IPS-15b (cell line): ENCODE measurements around the gene MPPED1.

ENCODE experiments used
- H3K27me3 ChIP-seq: one replicate; pipeline ENCODE4 v1.6.1; 2013; ENCODE audit warnings: low read length; ENCODE audit not compliant: control insufficient read depth, insufficient read depth
- H3K36me3 ChIP-seq: one replicate; pipeline ENCODE4 v1.6.1; 2013; ENCODE audit warnings: low read length; ENCODE audit not compliant: control insufficient read depth, insufficient read depth
- H3K4me1 ChIP-seq: one replicate; pipeline ENCODE4 v1.6.1; 2013; ENCODE audit warnings: mild to moderate bottlenecking, low read length; ENCODE audit not compliant: control insufficient read depth, insufficient read depth
- H3K4me3 ChIP-seq: one replicate; pipeline ENCODE4 v1.5.1; 2013; ENCODE audit warnings: low read depth, low read length
- H3K9ac ChIP-seq: one replicate; pipeline ENCODE4 v1.6.1; 2013; ENCODE audit warnings: low read depth, mild to moderate bottlenecking, low read length
- H3K9me3 ChIP-seq: one replicate; pipeline ENCODE4 v1.6.1; 2013; ENCODE audit warnings: mild to moderate bottlenecking, low read length; ENCODE audit not compliant: control insufficient read depth, insufficient read depth

Gene MPPED1

GRCh38 chr22:43384863-43385262 is 27.0 kb upstream of the MPPED1 start:
- no peaks in the 10 kb centered on the region for H3K9me3 ChIP-seq
- no peak overlapping the region for H3K9ac ChIP-seq
- H3K4me3 ChIP-seq: no peak overlapping the region

DNA sequence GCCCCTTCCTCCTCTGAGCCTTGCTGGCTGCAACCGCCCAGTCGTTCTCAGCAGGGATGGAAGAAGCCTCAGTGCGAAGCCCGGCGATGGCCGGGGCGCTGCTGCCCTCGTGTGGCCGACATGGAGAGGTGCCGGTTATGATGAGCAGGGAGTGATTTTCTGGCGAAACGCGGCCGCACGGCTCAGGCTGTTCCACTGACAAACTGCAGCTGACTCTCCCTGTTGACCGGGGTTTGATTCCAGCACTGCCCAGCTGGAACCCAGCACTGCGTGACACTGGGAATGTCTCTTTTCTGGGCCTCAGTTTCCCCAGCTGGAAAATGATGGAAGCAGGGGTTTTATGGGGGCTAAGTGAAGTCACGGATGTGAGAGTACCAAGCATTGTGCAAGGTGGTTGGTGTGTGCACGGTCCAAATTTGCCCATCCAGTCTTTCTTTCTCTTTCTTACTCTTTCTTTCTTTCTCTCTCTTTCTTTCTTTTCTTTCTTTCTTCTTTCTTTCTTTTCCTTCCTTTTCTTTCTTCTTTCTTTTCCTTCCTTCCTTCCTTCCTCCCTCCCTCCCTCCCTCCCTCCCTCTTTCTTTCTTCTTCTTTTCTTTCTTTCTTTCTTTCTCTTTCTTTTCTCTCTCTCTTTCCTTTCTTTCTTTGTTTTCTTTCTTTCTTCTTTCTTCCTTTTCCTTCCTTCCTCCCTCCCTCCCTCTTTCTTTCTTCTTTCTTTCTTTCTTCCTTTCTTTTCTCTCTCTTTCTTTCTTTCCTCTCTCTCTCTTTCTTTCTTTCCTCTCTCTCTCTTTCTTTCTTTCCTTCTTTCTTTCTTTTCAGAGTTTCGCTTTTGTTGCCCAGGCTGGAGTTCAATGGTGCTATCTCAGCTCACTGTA is 25.8 kb upstream of the MPPED1 start:
- H3K4me1 ChIP-seq: no peaks in the 10 kb centered on the region
- H3K9me3 ChIP-seq: no peaks in the 10 kb centered on the region
- H3K9ac ChIP-seq: no peak overlapping the region
- no peaks in the 10 kb centered on the region for H3K36me3 ChIP-seq
- peaks cover 4% of the 10 kb centered on the region for H3K27me3 ChIP-seq
- H3K4me3 ChIP-seq: no peak overlapping the region

More at GRCh38 chr22:43384863-43385262, 27.0 kb upstream of the MPPED1 start:
- Histone ChIP-seq H3K4me1 (no peaks in the 10 kb centered on the region), H3K27me3 (peaks cover 4% of the 10 kb centered on the region), H3K36me3 (no peaks in the 10 kb centered on the region)

DNA sequence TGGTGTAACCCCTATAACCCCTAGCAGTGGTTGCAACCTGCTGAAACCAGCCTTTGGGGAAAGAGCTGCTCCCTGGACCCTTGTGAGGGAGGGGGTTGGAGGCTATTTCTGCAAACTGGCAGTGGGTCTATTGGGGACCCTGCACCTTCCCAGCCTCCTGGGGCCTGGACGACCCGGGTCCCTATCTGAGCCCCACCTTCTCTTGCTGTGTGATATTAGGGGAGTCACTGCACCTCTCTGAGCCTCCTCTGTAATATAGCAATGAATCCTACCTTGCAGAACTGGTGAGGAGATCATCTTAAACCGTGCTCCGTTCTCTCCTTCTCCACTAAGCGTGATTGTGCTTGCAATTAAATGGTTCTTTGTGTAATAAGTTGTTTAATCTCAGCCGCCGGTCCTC is 24.0 kb upstream of the MPPED1 start:
- Histone ChIP-seq H3K36me3 (no peaks in the 10 kb centered on the region), H3K27me3 (peaks cover 4% of the 10 kb centered on the region), H3K9me3 (no peaks in the 10 kb centered on the region), H3K4me1 (no peaks in the 10 kb centered on the region), H3K4me3 (no peak overlapping the region), H3K9ac (no peak overlapping the region)

GRCh38 chr22:43388420-43388851 is 23.4 kb upstream of the MPPED1 start:
- Histone ChIP-seq H3K9me3 (no peaks in the 10 kb centered on the region), H3K36me3 (no peaks in the 10 kb centered on the region), H3K4me1 (no peaks in the 10 kb centered on the region), H3K4me3 (no peak overlapping the region), H3K9ac (no peak overlapping the region), H3K27me3 (peaks cover 4% of the 10 kb centered on the region)

- Histone ChIP-seq H3K4me3 (no peak overlapping the region), H3K9ac (no peak overlapping the region), H3K9me3 (no peaks in the 10 kb centered on the region), H3K36me3 (no peaks in the 10 kb centered on the region), H3K4me1 (peaks cover 3% of the 10 kb centered on the region), H3K27me3 (peaks cover 4% of the 10 kb centered on the region)
Measured at GRCh38 chr22:43389227-43389836, 22.5 kb upstream of the MPPED1 start.

DNA sequence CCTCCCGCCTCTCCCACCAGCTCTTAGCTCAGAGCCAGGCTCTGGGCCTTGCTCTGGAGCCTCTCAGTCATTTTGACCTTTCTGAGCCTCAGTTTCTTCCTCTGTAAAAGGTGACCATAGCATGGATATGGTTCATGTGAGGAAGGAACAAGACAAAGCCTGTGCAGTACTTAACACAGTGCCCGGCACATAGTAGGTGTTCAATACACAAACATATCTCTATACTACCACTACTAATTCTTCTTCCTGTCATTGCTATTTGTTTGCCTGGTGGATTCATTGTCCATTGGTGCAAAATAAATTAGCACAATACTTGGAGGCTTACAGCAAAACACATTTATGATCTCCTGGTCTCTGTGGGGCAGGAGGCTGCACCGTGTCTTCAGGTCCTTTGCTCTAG is 21.6 kb upstream of the MPPED1 start:
- Histone ChIP-seq H3K9ac (no peak overlapping the region), H3K4me3 (no peak overlapping the region), H3K36me3 (no peaks in the 10 kb centered on the region), H3K9me3 (no peaks in the 10 kb centered on the region), H3K4me1 (peaks cover 3% of the 10 kb centered on the region), H3K27me3 (peaks cover 2% of the 10 kb centered on the region)

- Histone ChIP-seq H3K36me3 (no peaks in the 10 kb centered on the region), H3K27me3 (no peaks in the 10 kb centered on the region), H3K4me3 (no peak overlapping the region), H3K9me3 (no peaks in the 10 kb centered on the region), H3K4me1 (peaks cover 3% of the 10 kb centered on the region), H3K9ac (no peak overlapping the region)
Measured at GRCh38 chr22:43390872-43391271, 20.9 kb upstream of the MPPED1 start.

- Histone ChIP-seq H3K36me3 (no peaks in the 10 kb centered on the region), H3K9me3 (no peaks in the 10 kb centered on the region), H3K27me3 (no peaks in the 10 kb centered on the region), H3K4me3 (no peak overlapping the region), H3K9ac (no peak overlapping the region), H3K4me1 (peaks cover 3% of the 10 kb centered on the region)
Measured at GRCh38 chr22:43391306-43391705, 20.5 kb upstream of the MPPED1 start.

DNA sequence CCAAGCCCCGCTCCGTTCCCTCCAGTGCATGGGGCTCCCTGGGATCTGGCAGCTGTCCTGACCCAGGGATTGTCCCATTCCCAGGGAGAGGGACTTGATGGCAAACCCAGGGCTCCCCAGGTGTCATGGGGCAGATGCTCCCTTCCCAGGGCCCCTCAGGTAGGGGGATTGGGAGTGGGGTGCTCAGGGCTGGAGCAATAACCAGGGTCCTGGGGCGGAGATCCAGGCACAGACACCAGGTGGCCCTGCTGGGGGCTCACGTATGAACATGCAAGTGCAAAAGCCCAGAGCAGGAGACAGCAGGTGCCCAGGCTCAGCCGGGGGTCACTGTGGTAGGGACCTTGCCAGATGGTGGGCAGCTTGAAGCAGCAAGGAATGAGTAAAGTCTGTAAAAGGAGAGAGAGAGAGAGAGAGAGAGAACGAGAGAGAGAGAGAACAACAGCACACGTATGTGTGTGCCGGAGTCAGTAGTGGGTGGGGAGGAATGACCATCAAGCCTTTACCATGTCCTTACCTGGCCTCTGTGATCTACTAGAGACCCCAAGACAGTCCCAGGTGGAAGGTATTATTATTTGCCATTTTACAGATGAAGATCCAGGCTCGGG is 19.3 kb upstream of the MPPED1 start:
- H3K4me3 ChIP-seq: no peak overlapping the region
- no peak overlapping the region for H3K9ac ChIP-seq
- H3K27me3 ChIP-seq: no peaks in the 10 kb centered on the region
- peaks cover 3% of the 10 kb centered on the region for H3K4me1 ChIP-seq
- H3K9me3 ChIP-seq: no peaks in the 10 kb centered on the region
- no peaks in the 10 kb centered on the region for H3K36me3 ChIP-seq

- H3K9me3 ChIP-seq: no peaks in the 10 kb centered on the region
- no peak overlapping the region for H3K4me3 ChIP-seq
- H3K36me3 ChIP-seq: no peaks in the 10 kb centered on the region
- no peaks in the 10 kb centered on the region for H3K27me3 ChIP-seq
- H3K4me1 ChIP-seq: peaks cover 3% of the 10 kb centered on the region
- peak overlapping the region; percentile 24 for H3K9ac ChIP-seq
Measured at GRCh38 chr22:43393132-43393843, 18.5 kb upstream of the MPPED1 start.

GRCh38 chr22:43393844-43394474 is 17.9 kb upstream of the MPPED1 start:
- no peaks in the 10 kb centered on the region for H3K9me3 ChIP-seq
- H3K27me3 ChIP-seq: no peaks in the 10 kb centered on the region
- peaks cover 3% of the 10 kb centered on the region for H3K4me1 ChIP-seq
- no peaks in the 10 kb centered on the region for H3K36me3 ChIP-seq
- peak overlapping the region; percentile 24 for H3K9ac ChIP-seq
- H3K4me3 ChIP-seq: no peak overlapping the region
